ENCODE results near the gene OPN1LW. TPM values are rescaled to one million over a fixed set of nuclear protein-coding genes. Genes with fewer than 3 reads are reported as not detected.
"Not testable (repeated sequence)": the region's sequence is repeated elsewhere in the genome, so short reads cannot be mapped to it uniquely, and the experiment has no call there.

Gene OPN1LW
- total RNA-seq: not detected

GRCh38 chrX:154144010-154144409 lies at the start of gene OPN1LW:
Gene OPN1LW, plus strand, starts transcription at chrX:154144243. Its CDS starts 41 bp downstream, at chrX:154144284.
- not testable (repeated sequence) for H3K4me3 Mint-ChIP-seq, H3K9me3 Mint-ChIP-seq

GRCh38 chrX:154094833-154095232 lies 49.2 kb upstream of the OPN1LW start:
- H3K36me3 Mint-ChIP-seq (ENCODE audit: insufficient read depth): peaks cover 10% of the 10 kb centered on the region
- H3K9me3 Mint-ChIP-seq: no peaks in the 10 kb centered on the region
- H3K4me3 Mint-ChIP-seq: peak overlapping the region; percentile 94
- peaks cover 65% of the 10 kb centered on the region for H3K4me1 Mint-ChIP-seq (ENCODE audit: low read depth)
- H3K27me3 Mint-ChIP-seq (ENCODE audit: low read depth): no peaks in the 10 kb centered on the region
- ATAC-seq: no peak
- no peak for DNase-seq

More at GRCh38 chrX:154144010-154144409, at the start of gene OPN1LW:
- H3K36me3 Mint-ChIP-seq (ENCODE audit: insufficient read depth); H3K27me3 Mint-ChIP-seq (ENCODE audit: low read depth); DNase-seq; ATAC-seq; H3K4me1 Mint-ChIP-seq (ENCODE audit: low read depth): not testable (repeated sequence)

GRCh38 chrX:154096140-154097002 lies 47.7 kb upstream of the OPN1LW start:
- Mint-ChIP-seq H3K4me3 (peak overlapping the region; percentile 94), H3K9me3 (no peaks in the 10 kb centered on the region), H3K36me3 (ENCODE audit: insufficient read depth) (peaks cover 4% of the 10 kb centered on the region), H3K4me1 (ENCODE audit: low read depth) (peaks cover 61% of the 10 kb centered on the region), H3K27me3 (ENCODE audit: low read depth) (no peaks in the 10 kb centered on the region)
- ATAC-seq (peak; percentile 21 to 23), DNase-seq (no peak)

GRCh38 chrX:154097003-154097588 lies 46.9 kb upstream of the OPN1LW start:
- no peaks in the 10 kb centered on the region for H3K9me3 Mint-ChIP-seq
- peak; percentile 65 for DNase-seq
- H3K4me1 Mint-ChIP-seq (ENCODE audit: low read depth): peaks cover 56% of the 10 kb centered on the region
- peak; percentile 37 to 39 for ATAC-seq
- peaks cover 4% of the 10 kb centered on the region for H3K36me3 Mint-ChIP-seq (ENCODE audit: insufficient read depth)
- no peaks in the 10 kb centered on the region for H3K27me3 Mint-ChIP-seq (ENCODE audit: low read depth)
- peak overlapping the region; percentile 94 for H3K4me3 Mint-ChIP-seq

GRCh38 chrX:154097589-154098541 lies 46.2 kb upstream of the OPN1LW start, which contains the start of gene MECP2:
Gene MECP2, minus strand, starts transcription at chrX:154097717.
- Mint-ChIP-seq H3K9me3 (no peaks in the 10 kb centered on the region), H3K4me3 (peak within 1 kb of the TSS; percentile 94), H3K27me3 (ENCODE audit: low read depth) (no peaks in the 10 kb centered on the region), H3K4me1 (ENCODE audit: low read depth) (peaks cover 48% of the 10 kb centered on the region), H3K36me3 (ENCODE audit: insufficient read depth) (peaks cover 4% of the 10 kb centered on the region)
- DNase-seq (peak; percentile 77), ATAC-seq (peak; percentile 85 to 90)

- Mint-ChIP-seq H3K9me3 (no peaks in the 10 kb centered on the region), H3K4me1 (ENCODE audit: low read depth) (peaks cover 43% of the 10 kb centered on the region), H3K27me3 (ENCODE audit: low read depth) (no peaks in the 10 kb centered on the region), H3K4me3 (peak overlapping the region; percentile 79), H3K36me3 (ENCODE audit: insufficient read depth) (peaks cover 4% of the 10 kb centered on the region)
- ATAC-seq (no peak), DNase-seq (no peak)
Measured at GRCh38 chrX:154098551-154098950, 45.5 kb upstream of the OPN1LW start.

- peaks cover 2% of the 10 kb centered on the region for H3K4me1 Mint-ChIP-seq (ENCODE audit: low read depth)
- no peaks in the 10 kb centered on the region for H3K36me3 Mint-ChIP-seq (ENCODE audit: insufficient read depth)
- no peaks in the 10 kb centered on the region for H3K27me3 Mint-ChIP-seq (ENCODE audit: low read depth)
- H3K4me3 Mint-ChIP-seq: no peak overlapping the region
- no peaks in the 10 kb centered on the region for H3K9me3 Mint-ChIP-seq
- no peak for ATAC-seq
- DNase-seq: no peak
Measured at GRCh38 chrX:154113729-154114128, 30.3 kb upstream of the OPN1LW start.

GRCh38 chrX:154114652-154115051 lies 29.4 kb upstream of the OPN1LW start:
- Mint-ChIP-seq H3K36me3 (ENCODE audit: insufficient read depth) (no peaks in the 10 kb centered on the region), H3K9me3 (no peaks in the 10 kb centered on the region), H3K27me3 (ENCODE audit: low read depth) (no peaks in the 10 kb centered on the region), H3K4me1 (ENCODE audit: low read depth) (peaks cover 5% of the 10 kb centered on the region), H3K4me3 (no peak overlapping the region)
- ATAC-seq (no peak), DNase-seq (no peak)

- Mint-ChIP-seq H3K36me3 (ENCODE audit: insufficient read depth) (no peaks in the 10 kb centered on the region), H3K4me3 (no peak overlapping the region), H3K4me1 (ENCODE audit: low read depth) (peaks cover 5% of the 10 kb centered on the region), H3K27me3 (ENCODE audit: low read depth) (no peaks in the 10 kb centered on the region), H3K9me3 (no peaks in the 10 kb centered on the region)
- DNase-seq (no peak), ATAC-seq (no peak)
Measured at GRCh38 chrX:154115071-154115470, 29.0 kb upstream of the OPN1LW start.

- no peaks in the 10 kb centered on the region for H3K9me3 Mint-ChIP-seq
- DNase-seq (no peak), ATAC-seq (no peak)
- no peaks in the 10 kb centered on the region for H3K27me3 Mint-ChIP-seq (ENCODE audit: low read depth)
- no peak overlapping the region for H3K4me3 Mint-ChIP-seq
- no peaks in the 10 kb centered on the region for H3K36me3 Mint-ChIP-seq (ENCODE audit: insufficient read depth)
- H3K4me1 Mint-ChIP-seq (ENCODE audit: low read depth): peaks cover 5% of the 10 kb centered on the region
Measured at GRCh38 chrX:154115750-154116149, 28.3 kb upstream of the OPN1LW start.

GRCh38 chrX:154116426-154117211 lies 27.4 kb upstream of the OPN1LW start:
- ATAC-seq: no peak
- Mint-ChIP-seq H3K4me3 (no peak overlapping the region), H3K27me3 (ENCODE audit: low read depth) (no peaks in the 10 kb centered on the region), H3K36me3 (ENCODE audit: insufficient read depth) (no peaks in the 10 kb centered on the region), H3K9me3 (no peaks in the 10 kb centered on the region), H3K4me1 (ENCODE audit: low read depth) (peaks cover 5% of the 10 kb centered on the region)
- no peak for DNase-seq

- Mint-ChIP-seq H3K36me3 (ENCODE audit: insufficient read depth) (no peaks in the 10 kb centered on the region), H3K4me1 (ENCODE audit: low read depth) (peaks cover 5% of the 10 kb centered on the region), H3K9me3 (no peaks in the 10 kb centered on the region), H3K27me3 (ENCODE audit: low read depth) (no peaks in the 10 kb centered on the region), H3K4me3 (no peak overlapping the region)
- ATAC-seq: no peak
- no peak for DNase-seq
Measured at GRCh38 chrX:154117566-154117965, 26.5 kb upstream of the OPN1LW start.

- no peaks in the 10 kb centered on the region for H3K36me3 Mint-ChIP-seq (ENCODE audit: insufficient read depth)
- H3K4me1 Mint-ChIP-seq (ENCODE audit: low read depth): peaks cover 19% of the 10 kb centered on the region
- no peak overlapping the region for H3K4me3 Mint-ChIP-seq
- H3K27me3 Mint-ChIP-seq (ENCODE audit: low read depth): no peaks in the 10 kb centered on the region
- H3K9me3 Mint-ChIP-seq: no peaks in the 10 kb centered on the region
- no peak for ATAC-seq
- no peak for DNase-seq
Measured at GRCh38 chrX:154120567-154120966, 23.5 kb upstream of the OPN1LW start.

Data from activated T-cell treated with anti-CD3 and anti-CD28 coated beads, Interleukin-2, amount 50 U/mL, for 4 hours (primary cell).